HG03135 (cell line): Measurements from ENCODE around the gene ARSH.
"Not testable (repeated sequence)": the region's sequence is repeated elsewhere in the genome, so short reads cannot be mapped to it uniquely, and the experiment has no call there.

Experiments
- ATAC-seq: cut with Tn5 transposase; IDR thresholded peaks from one replicate; pipeline ENCODE4 v1.9.1; 2021; ENCODE audit warnings: mild to moderate bottlenecking, moderate library complexity; ENCODE audit not compliant: unreplicated experiment

Gene ARSH

GRCh38 chrX:3006495-3006894 is at the start of gene ARSH:
Gene ARSH, plus strand, starts transcription at chrX:3006546. Its CDS starts 67 bp downstream, at chrX:3006613.
- no peak for ATAC-seq

GRCh38 chrX:2958199-2958598 is 48.1 kb upstream of the ARSH start:
- no peak for ATAC-seq

- ATAC-seq, result no peak
Observed at GRCh38 chrX:2960861-2961515, 45.4 kb upstream of the ARSH start.

- no peak for ATAC-seq
Observed at GRCh38 chrX:2962381-2962780, 44.0 kb upstream of the ARSH start.

GRCh38 chrX:2963449-2963848 is 42.9 kb upstream of the ARSH start:
- not testable (repeated sequence) for ATAC-seq

GRCh38 chrX:2963992-2964794 is 42.2 kb upstream of the ARSH start:
- ATAC-seq, result not testable (repeated sequence)

GRCh38 chrX:2965965-2966364 is 40.4 kb upstream of the ARSH start:
- no peak for ATAC-seq

- ATAC-seq, result no peak
Observed at GRCh38 chrX:2967012-2967411, 39.3 kb upstream of the ARSH start.

- no peak for ATAC-seq
Observed at GRCh38 chrX:2967584-2967983, 38.8 kb upstream of the ARSH start.

- ATAC-seq, result no peak
Observed at GRCh38 chrX:2967998-2968909, 38.1 kb upstream of the ARSH start.

GRCh38 chrX:2969021-2969420 is 37.3 kb upstream of the ARSH start:
- ATAC-seq, result no peak

GRCh38 chrX:2972391-2972790 is 34.0 kb upstream of the ARSH start:
- no peak for ATAC-seq

GRCh38 chrX:2974961-2975360 is 31.4 kb upstream of the ARSH start:
- no peak for ATAC-seq

GRCh38 chrX:2978639-2979038 is 27.7 kb upstream of the ARSH start:
- ATAC-seq, result not testable (repeated sequence)

GRCh38 chrX:2984342-2984741 is 22.0 kb upstream of the ARSH start:
- ATAC-seq, result no peak

GRCh38 chrX:2989565-2989964 is 16.8 kb upstream of the ARSH start:
- ATAC-seq, result no peak

- ATAC-seq, result no peak
Observed at GRCh38 chrX:3010532-3010931, 4.2 kb downstream of the ARSH start.

GRCh38 chrX:3017492-3017891 is 11.1 kb downstream of the ARSH start:
- ATAC-seq, result no peak

GRCh38 chrX:3024176-3024575 is 17.8 kb downstream of the ARSH start:
- ATAC-seq, result no peak

- no peak for ATAC-seq
Observed at GRCh38 chrX:3026074-3026815, 19.9 kb downstream of the ARSH start.

GRCh38 chrX:3029129-3029528 is 22.8 kb downstream of the ARSH start:
- ATAC-seq, result no peak
